SU-DHL-6 (cell line): ENCODE results near the gene WWOX.

Experiments
- H2AFZ ChIP-seq: fragments of 200-600 bp; sonication (generic); 2 replicates; pipeline ENCODE4 v1.6.1; 2014; ENCODE audit warnings: low read depth, mild to moderate bottlenecking, moderate library complexity, mixed read lengths, antibody characterized with exemption, low read length; ENCODE audit not compliant: severe bottlenecking
- H3F3A ChIP-seq: fragments of 200-600 bp; shearing (Covaris generic); 2 replicates; pipeline ENCODE4 v1.6.0; 2016; ENCODE audit warnings: antibody characterized with exemption, mild to moderate bottlenecking; ENCODE audit not compliant: insufficient read depth
- H3K27ac ChIP-seq: fragments of 200-600 bp; sonication (generic); 2 replicates; pipeline ENCODE4 v1.5.1; 2016; ENCODE audit warnings: low read depth, mild to moderate bottlenecking, low read length, moderate library complexity, mixed read lengths
- H3K27me3 ChIP-seq: fragments of 200-600 bp; sonication (generic), shearing (Covaris generic); 2 replicates; pipeline ENCODE4 v1.6.0; 2014; ENCODE audit warnings: mild to moderate bottlenecking, low read length
- H3K36me3 ChIP-seq: fragments of 200-600 bp; sonication (generic); 2 replicates; pipeline ENCODE4 v1.6.1; 2014; ENCODE audit warnings: mild to moderate bottlenecking, low read length, mixed read lengths
- H3K4me2 ChIP-seq: fragments of 300-600, 200-600 bp; shearing (Covaris generic), sonication (generic); 2 replicates; pipeline ENCODE4 v1.6.0; 2014; ENCODE audit warnings: low read length, low read depth, mild to moderate bottlenecking; ENCODE audit not compliant: poor library complexity, severe bottlenecking
- H3K4me3 ChIP-seq: fragments of 200-600 bp; sonication (generic); 2 replicates; pipeline ENCODE4 v1.5.1; 2014; ENCODE audit warnings: antibody characterized with exemption, low read length, mild to moderate bottlenecking, mixed read lengths; ENCODE audit not compliant: insufficient read depth, poor library complexity, severe bottlenecking
- H3K79me2 ChIP-seq: fragments of 200-600 bp; sonication (generic); 2 replicates; pipeline ENCODE4 v1.6.1; 2014; ENCODE audit warnings: mild to moderate bottlenecking, low read length, moderate library complexity; ENCODE audit not compliant: insufficient read depth
- H3K9ac ChIP-seq: fragments of 200-600 bp; sonication (generic); 2 replicates; pipeline ENCODE4 v1.7.0; 2014; ENCODE audit warnings: mild to moderate bottlenecking, low read length
- H3K9me2 ChIP-seq: fragments of 200-600 bp; sonication (generic); replicated peaks from 2 replicates; pipeline ENCODE4 v1.6.1; 2014; ENCODE audit warnings: low read length; ENCODE audit not compliant: insufficient read depth
- H3K9me3 ChIP-seq: fragments of 200-600 bp; sonication (generic); 2 replicates; pipeline ENCODE4 v1.6.1; 2014; ENCODE audit warnings: low read length, mixed read lengths; ENCODE audit not compliant: insufficient read depth
- H4K20me1 ChIP-seq: fragments of 200-600 bp; sonication (generic); 2 replicates; pipeline ENCODE4 v1.6.1; 2014; ENCODE audit warnings: low read depth, mild to moderate bottlenecking, antibody characterized with exemption, low read length, moderate library complexity, mixed read lengths
- CTCF ChIP-seq: fragments of 200-600 bp; sonication (generic); IDR thresholded peaks from one replicate; pipeline ENCODE4 v1.5.1; 2017; ENCODE audit warnings: antibody characterized with exemption, mild to moderate bottlenecking, low read length, moderate library complexity; ENCODE audit not compliant: insufficient read depth, poor library complexity, severe bottlenecking
- EZH2phosphoT487 ChIP-seq: fragments of 200-600 bp; sonication (generic), shearing (Covaris generic); conservative IDR thresholded peaks from 2 replicates; pipeline ENCODE4 v1.6.1; 2018; ENCODE audit warnings: mild to moderate bottlenecking, antibody characterized with exemption, low read length, moderate library complexity, mixed read lengths

WWOX gene

GRCh38 chr16:78431004-78431670 is 331.7 kb downstream of the WWOX start:
- no peak overlapping the region for H3K9ac ChIP-seq
- TF ChIP-seq CTCF (no peak), EZH2phosphoT487 (no peak)

DNA sequence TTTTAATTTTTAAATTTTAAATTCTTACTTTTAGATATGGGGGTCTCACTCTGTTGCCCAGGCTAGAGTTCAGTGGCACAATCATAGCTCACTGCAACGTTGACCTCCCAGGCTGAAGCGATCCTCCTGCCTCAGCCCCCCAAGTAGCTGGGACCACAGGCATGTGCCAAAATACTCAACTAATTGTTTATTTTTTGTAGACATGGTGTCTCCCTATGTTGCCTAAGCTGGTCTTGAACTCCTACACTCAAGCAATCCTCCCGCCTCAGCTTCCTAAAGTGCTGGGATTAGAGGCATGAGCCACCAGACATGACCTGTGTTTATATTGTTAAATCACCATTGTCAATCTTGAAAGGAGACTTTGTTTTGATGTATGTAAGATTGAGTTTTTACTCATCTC is 332.2 kb downstream of the WWOX start:
- H3K36me3 ChIP-seq: no peaks in the 10 kb centered on the region
- TF ChIP-seq EZH2phosphoT487 (no peak), CTCF (no peak)
- no peaks in the 10 kb centered on the region for H3K9me2 ChIP-seq
- no peaks in the 10 kb centered on the region for H3K9me3 ChIP-seq
- no peak overlapping the region for H2AFZ ChIP-seq
- H3K4me2 ChIP-seq: no peak overlapping the region
- no peak overlapping the region for H3K9ac ChIP-seq
- no peaks in the 10 kb centered on the region for H3K79me2 ChIP-seq
- no peak overlapping the region for H3K4me3 ChIP-seq
- no peaks in the 10 kb centered on the region for H3K27me3 ChIP-seq
- no peaks in the 10 kb centered on the region for H3F3A ChIP-seq
- no peak overlapping the region for H3K27ac ChIP-seq
- no peaks in the 10 kb centered on the region for H4K20me1 ChIP-seq

More at GRCh38 chr16:78431004-78431670, 331.7 kb downstream of the WWOX start:
- H3K4me3 ChIP-seq: no peak overlapping the region
- no peak overlapping the region for H3K4me2 ChIP-seq
- no peaks in the 10 kb centered on the region for H3K27me3 ChIP-seq
- no peaks in the 10 kb centered on the region for H3F3A ChIP-seq
- no peaks in the 10 kb centered on the region for H3K9me2 ChIP-seq
- no peaks in the 10 kb centered on the region for H3K79me2 ChIP-seq
- H3K9me3 ChIP-seq: no peaks in the 10 kb centered on the region
- H4K20me1 ChIP-seq: no peaks in the 10 kb centered on the region
- H2AFZ ChIP-seq: no peak overlapping the region
- no peak overlapping the region for H3K27ac ChIP-seq
- no peaks in the 10 kb centered on the region for H3K36me3 ChIP-seq

DNA sequence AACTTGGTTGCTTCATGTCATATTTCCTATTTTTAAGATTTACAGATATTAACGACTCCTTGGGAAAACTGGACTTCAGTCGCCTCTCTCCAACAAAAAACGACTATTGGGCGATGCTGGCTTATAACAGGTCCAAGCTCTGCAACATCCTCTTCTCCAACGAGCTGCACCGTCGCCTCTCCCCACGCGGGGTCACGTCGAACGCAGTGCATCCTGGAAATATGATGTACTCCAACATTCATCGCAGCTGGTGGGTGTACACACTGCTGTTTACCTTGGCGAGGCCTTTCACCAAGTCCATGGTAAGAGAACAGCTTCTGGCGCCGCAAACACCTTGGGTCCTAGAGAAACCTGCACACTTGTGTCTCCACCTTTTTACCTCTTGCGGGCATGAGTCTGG is 333.0 kb downstream of the WWOX start:
- H3K79me2 ChIP-seq: no peaks in the 10 kb centered on the region
- no peak overlapping the region for H3K27ac ChIP-seq
- H3K9me3 ChIP-seq: no peaks in the 10 kb centered on the region
- H2AFZ ChIP-seq: no peak overlapping the region
- H3K9ac ChIP-seq: no peak overlapping the region
- TF ChIP-seq CTCF: no peak
- TF ChIP-seq EZH2phosphoT487: no peak
- H4K20me1 ChIP-seq: no peaks in the 10 kb centered on the region
- H3K27me3 ChIP-seq: no peaks in the 10 kb centered on the region
- no peaks in the 10 kb centered on the region for H3K9me2 ChIP-seq
- H3F3A ChIP-seq: no peaks in the 10 kb centered on the region
- no peak overlapping the region for H3K4me2 ChIP-seq
- H3K4me3 ChIP-seq: no peak overlapping the region
- no peaks in the 10 kb centered on the region for H3K36me3 ChIP-seq
